ENCODE results near the gene PRSS38.

DNA sequence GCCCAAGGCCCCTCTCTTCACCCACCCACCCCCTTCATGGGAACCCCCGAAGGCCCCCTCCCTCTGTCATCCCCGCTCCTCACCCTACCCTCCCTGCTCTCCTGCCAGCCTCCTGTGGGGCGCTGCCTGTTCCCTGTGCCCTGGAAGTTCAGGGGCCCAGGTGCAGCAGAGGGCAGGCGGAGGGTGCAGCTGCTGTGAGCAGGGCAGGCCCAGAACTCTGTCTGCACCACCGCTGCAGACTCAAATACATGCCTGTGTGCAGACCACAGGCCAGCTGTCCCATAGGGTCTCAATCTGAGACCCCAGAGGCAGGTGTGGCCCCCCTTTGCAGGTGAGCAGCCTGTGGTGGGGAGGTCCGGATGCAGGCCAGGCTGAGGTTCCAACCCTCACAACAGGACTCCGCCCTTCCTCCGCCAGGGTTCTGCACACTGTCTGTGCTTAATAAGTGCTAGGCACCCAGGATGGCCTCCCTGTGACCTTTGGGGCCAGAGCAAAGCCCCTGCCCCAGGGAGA is 69.7 kb downstream of the PRSS38 start:
- TF ChIP-seq, protein P1, sequence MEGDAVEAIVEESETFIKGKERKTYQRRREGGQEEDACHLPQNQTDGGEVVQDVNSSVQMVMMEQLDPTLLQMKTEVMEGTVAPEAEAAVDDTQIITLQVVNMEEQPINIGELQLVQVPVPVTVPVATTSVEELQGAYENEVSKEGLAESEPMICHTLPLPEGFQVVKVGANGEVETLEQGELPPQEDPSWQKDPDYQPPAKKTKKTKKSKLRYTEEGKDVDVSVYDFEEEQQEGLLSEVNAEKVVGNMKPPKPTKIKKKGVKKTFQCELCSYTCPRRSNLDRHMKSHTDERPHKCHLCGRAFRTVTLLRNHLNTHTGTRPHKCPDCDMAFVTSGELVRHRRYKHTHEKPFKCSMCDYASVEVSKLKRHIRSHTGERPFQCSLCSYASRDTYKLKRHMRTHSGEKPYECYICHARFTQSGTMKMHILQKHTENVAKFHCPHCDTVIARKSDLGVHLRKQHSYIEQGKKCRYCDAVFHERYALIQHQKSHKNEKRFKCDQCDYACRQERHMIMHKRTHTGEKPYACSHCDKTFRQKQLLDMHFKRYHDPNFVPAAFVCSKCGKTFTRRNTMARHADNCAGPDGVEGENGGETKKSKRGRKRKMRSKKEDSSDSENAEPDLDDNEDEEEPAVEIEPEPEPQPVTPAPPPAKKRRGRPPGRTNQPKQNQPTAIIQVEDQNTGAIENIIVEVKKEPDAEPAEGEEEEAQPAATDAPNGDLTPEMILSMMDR (IDR thresholded peaks at IDR 0.05; ENCODE audit: extremely low read depth in 1 of 2, insufficient read depth in 1 of 2, low read depth in 1 of 2, low read length in 2 of 2): no peak
- TF ChIP-seq FOS (IDR thresholded peaks at IDR 0.05; ENCODE audit: borderline replicate concordance, insufficient read depth, low read length): no peak
- TF ChIP-seq POLR2A (IDR thresholded peaks at IDR 0.05; ENCODE audit: low read depth, low read length): no peak
- no peak for TF ChIP-seq POLR2AphosphoS5 (IDR thresholded peaks at IDR 0.05; ENCODE audit: insufficient read depth, low read depth, low read length)
- no peak for TF ChIP-seq MYC (IDR thresholded peaks at IDR 0.05; ENCODE audit: low read depth, low read length)
